HG03521 (cell line): Measurements from ENCODE around the gene CRYBA4.

ENCODE experiments used
- ATAC-seq: cut with Tn5 transposase; IDR thresholded peaks from one replicate; pipeline ENCODE4 v1.9.1; 2021; ENCODE audit warnings: mild to moderate bottlenecking, moderate library complexity; ENCODE audit not compliant: unreplicated experiment

CRYBA4 gene

GRCh38 chr22:26658671-26659478 lies 37.1 kb downstream of the CRYBA4 start:
- no peak for ATAC-seq

- ATAC-seq = no peak
Observed at GRCh38 chr22:26660356-26660755, 38.6 kb downstream of the CRYBA4 start.

GRCh38 chr22:26660961-26661578 lies 39.3 kb downstream of the CRYBA4 start:
- no peak for ATAC-seq

- no peak for ATAC-seq
Observed at GRCh38 chr22:26662160-26662559, 40.4 kb downstream of the CRYBA4 start.

- no peak for ATAC-seq
Observed at GRCh38 chr22:26663374-26663923, 41.7 kb downstream of the CRYBA4 start.

- no peak for ATAC-seq
Observed at GRCh38 chr22:26665813-26666231, 44.1 kb downstream of the CRYBA4 start.

GRCh38 chr22:26667140-26667539 lies 45.4 kb downstream of the CRYBA4 start:
- no peak for ATAC-seq

- no peak for ATAC-seq
Observed at GRCh38 chr22:26669060-26669481, 47.3 kb downstream of the CRYBA4 start.

GRCh38 chr22:26670459-26670858 lies 48.7 kb downstream of the CRYBA4 start:
- no peak for ATAC-seq

- no peak for ATAC-seq
Observed at GRCh38 chr22:26671317-26672059, 49.7 kb downstream of the CRYBA4 start.

GRCh38 chr22:26672060-26672471 lies 50.3 kb downstream of the CRYBA4 start:
- peak; percentile 7 for ATAC-seq

- peak; percentile 55 for ATAC-seq
Observed at GRCh38 chr22:26672590-26673468, 51.1 kb downstream of the CRYBA4 start.

GRCh38 chr22:26673486-26673885 lies 51.7 kb downstream of the CRYBA4 start:
- no peak for ATAC-seq

GRCh38 chr22:26674211-26675190 lies 52.7 kb downstream of the CRYBA4 start:
- ATAC-seq = no peak

- ATAC-seq = no peak
Observed at GRCh38 chr22:26675687-26676268, 54.0 kb downstream of the CRYBA4 start.

- ATAC-seq = no peak
Observed at GRCh38 chr22:26677217-26677616, 55.5 kb downstream of the CRYBA4 start.

GRCh38 chr22:26679003-26679629 lies 57.4 kb downstream of the CRYBA4 start:
- ATAC-seq = no peak
